A549 (cell line): Measurements from ENCODE around the gene PIP5K1B. TPM values are rescaled to one million over a fixed set of nuclear protein-coding genes. Genes with fewer than 3 reads are reported as not detected.

Source experiments
- ATAC-seq, 2 experiments: fragments of 200-7000 bp in 1 of 2; fragments of >200 bp in 1 of 2; cut with Nextera tagmentation in 1 of 2; cut with Tn5 transposase in 1 of 2; 3 replicates each; pipeline versions ENCODE4 v1.8.0 to v1.9.1; 2018 to 2020; ENCODE audit warnings: mild to moderate bottlenecking in 1 of 2, moderate library complexity in 1 of 2
- CTCF ChIA-PET: fragments of 300-600 bp; sonication (Branson Sonifier 250); formaldehyde crosslinking; extraction: SDS; loops from one replicate; lab custom pipeline; 2021; ENCODE audit warnings: antibody characterized with exemption, inconsistent platforms; lab: Yijun Ruan, JAX
- POLR2A ChIA-PET: fragments of 350-600 bp; formaldehyde crosslinking; extraction: SDS; loops from one replicate; lab custom pipeline; 2021; ENCODE audit warnings: antibody characterized with exemption, inconsistent platforms; lab: Yijun Ruan, JAX
- DNase-seq, 2 experiments: peaks; one replicate each; pipeline versions ENCODE4 v3.0.0 to v3.0.0-alpha.2; 2011 to 2016; ENCODE audit warnings: low read depth in 1 of 2, low spot score in 1 of 2
- FAIRE-seq: peaks from 2 replicates; lab custom pipeline; 2011; peaks lifted over from hg19 to GRCh38; lab: Jason Lieb, UNC
- H3K27ac ChIP-seq, 2 experiments: fragments of >200 bp; sonication (Bioruptor Twin); formaldehyde crosslinking; 3 replicates each; pipeline ENCODE4 v1.5.1; 2016 to 2017
- H3K4me1 ChIP-seq: fragments of >200 bp; sonication (Bioruptor Twin); formaldehyde crosslinking; 3 replicates; pipeline ENCODE4 v1.6.1; 2016
- H3K4me2 ChIP-seq: fragments of >200 bp; sonication (Bioruptor Twin); formaldehyde crosslinking; 3 replicates; pipeline ENCODE4 v1.6.1; 2016
- H3K4me3 ChIP-seq: fragments of >200 bp; sonication (Bioruptor Twin); formaldehyde crosslinking; 3 replicates; pipeline ENCODE4 v1.5.1; 2016
- H3K9me3 ChIP-seq: fragments of >200 bp; sonication (Bioruptor Twin); formaldehyde crosslinking; 3 replicates; pipeline ENCODE4 v1.6.1; 2016
- CEBPB ChIP-seq, 2 experiments: fragments of >200 bp in 1 of 2; sonication (Bioruptor Twin) in 1 of 2; formaldehyde crosslinking in 1 of 2; IDR thresholded peaks; 2 replicates each; pipeline ENCODE4 v1.6.1; 2012 to 2016
- CHD2 ChIP-seq: fragments of 150-350 bp; IDR thresholded peaks from 2 replicates; pipeline ENCODE4 v1.6.1; 2014; ENCODE audit warnings: low read length; ENCODE audit not compliant: partially characterized antibody
- CHD4 ChIP-seq: fragments of 200-600 bp; sonication (generic); IDR thresholded peaks from 2 replicates; pipeline ENCODE4 v1.6.1; 2016; ENCODE audit warnings: antibody characterized with exemption, mild to moderate bottlenecking, borderline replicate concordance
- FOSB ChIP-seq: fragments of 250-450 bp; sonication (Bioruptor Pico); IDR thresholded peaks from 2 replicates; pipeline ENCODE4 v1.5.0; 2020; ENCODE audit warnings: mild to moderate bottlenecking, moderate library complexity
- FOSL2 ChIP-seq, 2 experiments: fragments of 450-650 bp in 1 of 2; fragments of >200 bp in 1 of 2; sonication (Bioruptor Twin) in 1 of 2; formaldehyde crosslinking; IDR thresholded peaks; 2 replicates each; pipeline versions ENCODE4 v1.5.0 to v1.6.1; 2016 to 2020; ENCODE audit warnings: mild to moderate bottlenecking in 1 of 2, moderate library complexity in 1 of 2
- HDAC2 ChIP-seq: fragments of 200-600 bp; sonication (generic); IDR thresholded peaks from 2 replicates; pipeline ENCODE4 v1.6.1; 2016
- HEYL ChIP-seq: fragments of 250-450 bp; sonication (Bioruptor Pico); IDR thresholded peaks from 2 replicates; pipeline ENCODE4 v1.8.0; 2021; ENCODE audit warnings: mild to moderate bottlenecking, moderate library complexity
- HOXA7 ChIP-seq: fragments of 250-450 bp; sonication (Bioruptor Pico); IDR thresholded peaks from 2 replicates; pipeline ENCODE4 v1.5.0; 2020; ENCODE audit warnings: mild to moderate bottlenecking, moderate library complexity
- JUNB ChIP-seq: fragments of >200 bp; sonication (Bioruptor Twin); formaldehyde crosslinking; IDR thresholded peaks from 2 replicates; pipeline ENCODE4 v1.6.1; 2016
- POLR2A ChIP-seq: IDR thresholded peaks from 2 replicates; pipeline ENCODE4 v1.6.1; 2012; ENCODE audit warnings: mild to moderate bottlenecking, low read length
- POLR2AphosphoS2 ChIP-seq: conservative IDR thresholded peaks from 2 replicates; pipeline ENCODE4 v1.6.1; 2012; ENCODE audit warnings: low read length, improper control_type of control experiment, inconsistent platforms
- RARB ChIP-seq: fragments of 250-450 bp; sonication (Bioruptor Pico); IDR thresholded peaks from 2 replicates; pipeline ENCODE4 v1.8.0; 2021; ENCODE audit warnings: mild to moderate bottlenecking, moderate library complexity
- RFX5 ChIP-seq: fragments of 450-650 bp; IDR thresholded peaks from 2 replicates; pipeline ENCODE4 v1.7.1; 2014; ENCODE audit warnings: antibody characterized with exemption, mild to moderate bottlenecking, moderate library complexity
- SREBF2 ChIP-seq: fragments of 450-650 bp; IDR thresholded peaks from 2 replicates; pipeline ENCODE4 v1.6.1; 2014; ENCODE audit warnings: mild to moderate bottlenecking, moderate library complexity
- TFCP2L1 ChIP-seq: fragments of 250-450 bp; sonication (Bioruptor Pico); IDR thresholded peaks from 2 replicates; pipeline ENCODE4 v1.5.0; 2021; ENCODE audit warnings: mild to moderate bottlenecking
- TP53 ChIP-seq: fragments of 250-450 bp; sonication (Bioruptor Pico); IDR thresholded peaks from 2 replicates; pipeline ENCODE4 v1.5.0; 2021; ENCODE audit warnings: mild to moderate bottlenecking, moderate library complexity
- ZC3H11A ChIP-seq: fragments of 450-650 bp; IDR thresholded peaks from 2 replicates; pipeline ENCODE4 v1.6.1; 2014; ENCODE audit warnings: antibody characterized with exemption, mild to moderate bottlenecking
- ZFP36 ChIP-seq: fragments of 450-650 bp; IDR thresholded peaks from 2 replicates; pipeline ENCODE4 v1.6.1; 2014; ENCODE audit warnings: borderline replicate concordance; ENCODE audit not compliant: partially characterized antibody
- WGBS: methylation state at CpG from one replicate; pipeline ENCODE4 v1.1.6; 2017; ENCODE audit errors: missing lambda C conversion rate; 5-methylcytosine and 5-hydroxymethylcytosine counted together
- polyA plus RNA-seq, 4 experiments: library from polyadenylated mRNA; depleted of rRNA in 3 of 4; stranded (reverse); fragments of >200 nt; fragmentation: RNase III in 1 of 4; extraction: RNeasy Plus Mini Kit Qiagen cat#74134 plus additional on column Dnase treatment in 1 of 4; gene quantifications; 2 replicates in 3 of 4; 3 replicates in 1 of 4; pipeline ENCODE4 v1.2.3, GENCODE V29; 2011 to 2017
- TF ChIP-seq, protein P1 (sequence below): IDR thresholded peaks from 2 replicates; pipeline ENCODE4 v1.6.1; 2012; ENCODE audit warnings: low read depth, borderline replicate concordance
- TF ChIP-seq, protein P2 (sequence below): fragments of >200 bp; sonication (Bioruptor Twin); formaldehyde crosslinking; IDR thresholded peaks from 2 replicates; pipeline ENCODE4 v1.6.1; 2016
- TF ChIP-seq, protein P3 (sequence below): fragments of 250-450 bp; sonication (Bioruptor Pico); IDR thresholded peaks from 2 replicates; pipeline ENCODE4 v1.5.0; 2021; ENCODE audit warnings: mild to moderate bottlenecking, moderate library complexity, borderline replicate concordance

The PIP5K1B gene
- polyA plus RNA-seq, 2 of the 4 experiments (the other 2 are of a cell fraction), result not detected

DNA sequence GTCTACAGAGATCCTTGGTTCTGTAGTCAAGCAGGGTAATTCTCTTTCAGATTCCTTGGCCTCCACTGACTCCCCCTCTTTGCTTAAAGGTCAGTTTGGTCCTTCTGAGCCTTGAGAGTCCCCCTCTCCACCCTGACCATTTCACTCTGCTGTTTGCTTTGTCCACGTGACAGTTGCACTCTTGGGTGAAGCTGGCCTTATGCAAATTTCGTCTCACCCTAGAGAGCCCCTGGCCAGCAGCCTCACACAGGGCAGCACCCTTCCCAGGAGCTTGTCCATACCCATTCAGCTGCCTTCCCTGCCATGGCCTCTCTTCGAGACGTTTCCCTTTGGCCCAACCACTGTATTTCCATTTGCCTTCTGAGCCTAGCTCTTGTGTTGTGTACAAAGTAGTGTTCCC is 245.1 kb downstream of the PIP5K1B start:
- no peak overlapping the region for H3K4me3 ChIP-seq
- ChIA-PET CTCF (interaction anchor here (0.7 to 1.2 kb wide), 3 partner anchors 49 to 91 kb away, joined by 3 to 4 read pairs (median 3); no protein-coding TSS in a partner anchor), POLR2A (no interaction called here)
- no peaks in the 10 kb centered on the region for H3K4me1 ChIP-seq
- 14% methylated on average over 4 of the region's 4 CpGs for WGBS
- TF ChIP-seq POLR2A (no peak), HEYL (CRISPR knock-in tag) (no peak), FOSB (CRISPR knock-in tag) (no peak), POLR2AphosphoS2 (no peak), HOXA7 (CRISPR knock-in tag) (no peak), CHD2 (no peak), RARB (CRISPR knock-in tag) (no peak), TFCP2L1 (CRISPR knock-in tag) (no peak), ZFP36 (no peak), FOSL2 (IDR thresholded peaks at IDR 0.05) (no peak), FOSL2 (CRISPR knock-in tag; IDR thresholded peaks at IDR 0.05) (no peak), JUNB (no peak)
- TF ChIP-seq, protein P1, sequence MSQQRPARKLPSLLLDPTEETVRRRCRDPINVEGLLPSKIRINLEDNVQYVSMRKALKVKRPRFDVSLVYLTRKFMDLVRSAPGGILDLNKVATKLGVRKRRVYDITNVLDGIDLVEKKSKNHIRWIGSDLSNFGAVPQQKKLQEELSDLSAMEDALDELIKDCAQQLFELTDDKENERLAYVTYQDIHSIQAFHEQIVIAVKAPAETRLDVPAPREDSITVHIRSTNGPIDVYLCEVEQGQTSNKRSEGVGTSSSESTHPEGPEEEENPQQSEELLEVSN, result no peak
- H3K4me2 ChIP-seq, result no peak overlapping the region
- FAIRE-seq (no peak), DNase-seq (no peak), ATAC-seq (no peak)
- H3K9me3 ChIP-seq, result no peaks in the 10 kb centered on the region
- no peak overlapping the region for H3K27ac ChIP-seq

DNA sequence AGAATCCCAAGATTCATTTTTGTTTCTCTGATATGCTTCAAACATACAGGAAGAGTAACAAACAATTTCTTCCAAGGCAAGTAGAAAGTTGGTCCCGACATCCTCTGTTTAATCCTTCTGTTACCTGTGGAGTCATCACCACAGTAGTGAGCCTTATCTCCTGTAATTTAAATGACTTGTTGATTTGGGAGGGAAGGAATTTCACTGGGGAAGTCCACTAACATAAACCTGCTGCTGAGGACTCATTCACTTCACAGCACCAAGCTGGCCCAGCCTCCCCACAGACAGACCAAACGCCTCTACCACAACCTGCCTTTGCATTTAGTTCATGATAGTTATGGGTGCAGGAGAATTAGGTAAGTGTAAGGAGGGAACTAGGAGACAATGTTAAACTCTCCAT is 245.6 kb downstream of the PIP5K1B start:
- ChIA-PET POLR2A (no interaction called here), CTCF (interaction anchor here (1.2 kb wide), 1 partner anchor 63 kb away, joined by 4 read pairs; no protein-coding TSS in a partner anchor)
- H3K4me3 ChIP-seq, result no peak overlapping the region
- no peaks in the 10 kb centered on the region for H3K9me3 ChIP-seq
- ATAC-seq, result no peak
- DNase-seq, result no peak
- FAIRE-seq, result no peak
- no peak overlapping the region for H3K4me2 ChIP-seq
- no peak overlapping the region for H3K27ac ChIP-seq
- H3K4me1 ChIP-seq, result no peaks in the 10 kb centered on the region
- 59% methylated on average over 2 of the region's 2 CpGs for WGBS
- no peak for TF ChIP-seq TFCP2L1 (CRISPR knock-in tag)
- no peak for TF ChIP-seq JUNB
- TF ChIP-seq TP53 (CRISPR knock-in tag), result no peak
- TF ChIP-seq ZC3H11A, result no peak
- TF ChIP-seq CEBPB (IDR thresholded peaks at IDR 0.05), result no peak
- TF ChIP-seq, protein P1, result no peak

DNA sequence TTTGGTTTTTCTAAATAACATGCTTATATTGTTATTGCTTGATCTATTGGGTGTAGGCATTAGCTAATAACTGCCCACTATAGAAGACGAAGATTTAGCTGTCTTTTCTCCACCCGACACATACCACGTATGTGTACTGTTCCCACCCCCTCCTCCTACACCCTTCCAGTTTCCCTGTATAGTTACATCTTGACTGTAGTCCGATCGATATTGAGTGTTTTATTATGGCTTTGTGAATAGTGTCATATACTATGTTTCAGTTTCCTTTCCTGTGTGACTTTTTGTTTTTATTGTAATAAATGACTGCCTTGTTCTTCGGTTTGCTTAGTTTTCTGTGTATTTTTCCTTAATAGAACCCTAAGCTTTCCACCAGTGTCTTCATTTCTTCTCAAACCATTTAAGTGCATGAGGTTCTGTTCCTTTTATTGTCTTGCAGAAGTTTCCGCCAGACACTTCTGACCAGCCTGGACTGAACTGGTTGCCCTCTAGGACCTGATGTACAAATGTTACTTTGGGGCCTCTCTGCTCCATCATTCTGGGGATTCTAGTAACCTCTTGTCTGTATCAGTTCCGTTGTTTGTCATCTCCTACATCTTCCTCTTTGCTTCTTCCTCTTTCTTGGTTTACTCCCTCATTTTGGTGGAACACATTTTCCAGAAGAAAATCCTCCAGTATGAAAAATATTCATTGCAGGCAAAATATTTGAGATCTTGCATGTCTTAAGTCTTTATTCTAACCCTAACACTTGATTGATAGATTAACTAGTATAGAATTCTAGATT is 247.0 kb downstream of the PIP5K1B start:
- CTCF ChIA-PET, result no interaction called here
- Histone ChIP-seq H3K9me3 (no peaks in the 10 kb centered on the region), H3K4me2 (no peak overlapping the region), H3K4me1 (no peaks in the 10 kb centered on the region), H3K4me3 (no peak overlapping the region), H3K27ac (no peak overlapping the region)
- WGBS, result 52% methylated on average over 8 of the region's 8 CpGs
- ATAC-seq, result no peak
- POLR2A ChIA-PET, result no interaction called here
- FAIRE-seq, result no peak
- no peak for DNase-seq
- no peak for TF ChIP-seq CHD4
- TF ChIP-seq RFX5, result no peak
- no peak for TF ChIP-seq CHD2
- TF ChIP-seq, protein P2, sequence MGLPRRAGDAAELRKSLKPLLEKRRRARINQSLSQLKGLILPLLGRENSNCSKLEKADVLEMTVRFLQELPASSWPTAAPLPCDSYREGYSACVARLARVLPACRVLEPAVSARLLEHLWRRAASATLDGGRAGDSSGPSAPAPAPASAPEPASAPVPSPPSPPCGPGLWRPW, result no peak
- no peak for TF ChIP-seq TFCP2L1 (CRISPR knock-in tag)
- no peak for TF ChIP-seq FOSB (CRISPR knock-in tag)
- no peak for TF ChIP-seq SREBF2
- TF ChIP-seq HDAC2, result no peak
- TF ChIP-seq, protein P3, sequence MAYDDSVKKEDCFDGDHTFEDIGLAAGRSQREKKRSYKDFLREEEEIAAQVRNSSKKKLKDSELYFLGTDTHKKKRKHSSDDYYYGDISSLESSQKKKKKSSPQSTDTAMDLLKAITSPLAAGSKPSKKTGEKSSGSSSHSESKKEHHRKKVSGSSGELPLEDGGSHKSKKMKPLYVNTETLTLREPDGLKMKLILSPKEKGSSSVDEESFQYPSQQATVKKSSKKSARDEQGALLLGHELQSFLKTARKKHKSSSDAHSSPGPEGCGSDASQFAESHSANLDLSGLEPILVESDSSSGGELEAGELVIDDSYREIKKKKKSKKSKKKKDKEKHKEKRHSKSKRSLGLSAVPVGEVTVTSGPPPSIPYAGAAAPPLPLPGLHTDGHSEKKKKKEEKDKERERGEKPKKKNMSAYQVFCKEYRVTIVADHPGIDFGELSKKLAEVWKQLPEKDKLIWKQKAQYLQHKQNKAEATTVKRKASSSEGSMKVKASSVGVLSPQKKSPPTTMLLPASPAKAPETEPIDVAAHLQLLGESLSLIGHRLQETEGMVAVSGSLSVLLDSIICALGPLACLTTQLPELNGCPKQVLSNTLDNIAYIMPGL (CRISPR knock-in tag), result no peak
